Fibroblast of lung (primary cell): ENCODE measurements around the gene GRID1. TPM values are rescaled to one million over a fixed set of nuclear protein-coding genes. Genes with fewer than 3 reads are reported as not detected.

Source experiments
- DNase-seq, 2 donors: peaks; one replicate each; pipeline versions ENCODE4 v3.0.0 to v3.0.0-alpha.2; 2010; ENCODE audit warnings: low read depth in 2 of 2
- H2AFZ ChIP-seq: 2 replicates; pipeline ENCODE4 v1.5.1; 2012; ENCODE audit warnings: low read length, control low read depth, inconsistent platforms
- H3K27ac ChIP-seq: 2 replicates; pipeline ENCODE4 v1.5.1; 2011; ENCODE audit warnings: low read length, control low read depth; ENCODE audit not compliant: insufficient read depth
- H3K27me3 ChIP-seq: 2 replicates; pipeline ENCODE4 v1.5.1; 2011; ENCODE audit warnings: mild to moderate bottlenecking, low read length; ENCODE audit not compliant: control insufficient read depth, insufficient read depth
- H3K36me3 ChIP-seq: 2 replicates; pipeline ENCODE4 v1.5.1; 2011; ENCODE audit warnings: low read length; ENCODE audit not compliant: control insufficient read depth, insufficient read depth
- H3K4me1 ChIP-seq: 2 replicates; pipeline ENCODE4 v1.5.1; 2011; ENCODE audit warnings: low read length; ENCODE audit not compliant: control insufficient read depth, insufficient read depth; ENCODE audit errors: extremely low read depth
- H3K4me2 ChIP-seq: 2 replicates; pipeline ENCODE4 v1.5.1; 2011; ENCODE audit warnings: low read length, control low read depth; ENCODE audit not compliant: insufficient read depth; ENCODE audit errors: extremely low read depth
- H3K4me3 ChIP-seq, 4 experiments: fragments of 200-600 bp in 1 of 4; sonication (generic) in 1 of 4; replicated peaks in 1 of 4; 2 replicates each; pipeline ENCODE4 v1.5.1; 2011 to 2016; ENCODE audit warnings: low read length in 4 of 4, low read depth in 3 of 4, mild to moderate bottlenecking in 3 of 4, control low read depth in 2 of 4, inconsistent platforms in 1 of 4, mixed read lengths in 1 of 4; ENCODE audit not compliant: insufficient read depth in 1 of 4; ENCODE audit errors: control extremely low read depth in 1 of 4
- H3K79me2 ChIP-seq: 2 replicates; pipeline ENCODE4 v1.5.1; 2012; ENCODE audit warnings: mild to moderate bottlenecking, low read length, inconsistent platforms; ENCODE audit not compliant: control insufficient read depth, insufficient read depth
- H3K9ac ChIP-seq: 2 replicates; pipeline ENCODE4 v1.5.1; 2011; ENCODE audit warnings: mild to moderate bottlenecking, low read length, control low read depth; ENCODE audit not compliant: insufficient read depth
- H3K9me3 ChIP-seq: 2 replicates; pipeline ENCODE4 v1.5.1; 2012; ENCODE audit warnings: low read depth, low read length; ENCODE audit not compliant: control insufficient read depth, insufficient read depth
- H4K20me1 ChIP-seq: 2 replicates; pipeline ENCODE4 v1.5.1; 2011; ENCODE audit warnings: low read length; ENCODE audit not compliant: control insufficient read depth, insufficient read depth; ENCODE audit errors: extremely low read depth
- EZH2 ChIP-seq: IDR thresholded peaks from 2 replicates; pipeline ENCODE4 v1.5.1; 2012; ENCODE audit warnings: low read length, control low read depth, mild to moderate bottlenecking; ENCODE audit errors: missing control alignments
- polyA plus RNA-seq, 2 donors: library from polyadenylated mRNA; depleted of rRNA in 1 of 2; stranded (reverse) in 1 of 2; unstranded in 1 of 2; fragments of >200 nt; gene quantifications; 2 replicates each; pipeline ENCODE4 v1.2.1, GENCODE V29; 2011 to 2012; ENCODE audit warnings: missing spikeins in 1 of 2
- total RNA-seq: library from RNA; depleted of rRNA; stranded (reverse); fragments of >200 nt; gene quantifications from 2 replicates; pipeline ENCODE4 v1.2.1, GENCODE V29; 2014
- TF ChIP-seq, protein P1 (sequence below), 2 donors: IDR thresholded peaks in 1 of 2; conservative IDR thresholded peaks in 1 of 2; 1 replicate in 1 of 2; 2 replicates in 1 of 2; pipeline ENCODE4 v1.5.1; 2011 to 2012; ENCODE audit warnings: low read length in 2 of 2, control low read depth in 1 of 2, inconsistent platforms in 1 of 2, low read depth in 1 of 2, mild to moderate bottlenecking in 1 of 2

The GRID1 gene
- total and polyA plus RNA-seq, 2 donors (not counting 1 experiment from before 2014, with no cell fraction given) = 0.03 to 0.33 TPM

GRCh38 chr10:86229811-86230556 is 136.6 kb downstream of the GRID1 start:
- Histone ChIP-seq H3K9me3 (no peaks in the 10 kb centered on the region), H3K27me3 (no peaks in the 10 kb centered on the region), H3K9ac (no peak overlapping the region), H3K4me1 (no peaks in the 10 kb centered on the region), H2AFZ (no peak overlapping the region), H3K79me2 (no peaks in the 10 kb centered on the region), H4K20me1 (no peaks in the 10 kb centered on the region), H3K36me3 (no peaks in the 10 kb centered on the region), H3K4me3 (no peak overlapping the region), H3K27ac (no peak overlapping the region), H3K4me2 (no peak overlapping the region)
- TF ChIP-seq, protein P1, sequence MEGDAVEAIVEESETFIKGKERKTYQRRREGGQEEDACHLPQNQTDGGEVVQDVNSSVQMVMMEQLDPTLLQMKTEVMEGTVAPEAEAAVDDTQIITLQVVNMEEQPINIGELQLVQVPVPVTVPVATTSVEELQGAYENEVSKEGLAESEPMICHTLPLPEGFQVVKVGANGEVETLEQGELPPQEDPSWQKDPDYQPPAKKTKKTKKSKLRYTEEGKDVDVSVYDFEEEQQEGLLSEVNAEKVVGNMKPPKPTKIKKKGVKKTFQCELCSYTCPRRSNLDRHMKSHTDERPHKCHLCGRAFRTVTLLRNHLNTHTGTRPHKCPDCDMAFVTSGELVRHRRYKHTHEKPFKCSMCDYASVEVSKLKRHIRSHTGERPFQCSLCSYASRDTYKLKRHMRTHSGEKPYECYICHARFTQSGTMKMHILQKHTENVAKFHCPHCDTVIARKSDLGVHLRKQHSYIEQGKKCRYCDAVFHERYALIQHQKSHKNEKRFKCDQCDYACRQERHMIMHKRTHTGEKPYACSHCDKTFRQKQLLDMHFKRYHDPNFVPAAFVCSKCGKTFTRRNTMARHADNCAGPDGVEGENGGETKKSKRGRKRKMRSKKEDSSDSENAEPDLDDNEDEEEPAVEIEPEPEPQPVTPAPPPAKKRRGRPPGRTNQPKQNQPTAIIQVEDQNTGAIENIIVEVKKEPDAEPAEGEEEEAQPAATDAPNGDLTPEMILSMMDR (conservative IDR thresholded peaks at IDR 0.05 in 1 of 2, IDR thresholded peaks at IDR 0.05 in 1 of 2; ENCODE audit: low read depth in 1 of 2, low read length in 2 of 2) = no peak
- TF ChIP-seq EZH2 = no peak
- no peak for DNase-seq

DNA sequence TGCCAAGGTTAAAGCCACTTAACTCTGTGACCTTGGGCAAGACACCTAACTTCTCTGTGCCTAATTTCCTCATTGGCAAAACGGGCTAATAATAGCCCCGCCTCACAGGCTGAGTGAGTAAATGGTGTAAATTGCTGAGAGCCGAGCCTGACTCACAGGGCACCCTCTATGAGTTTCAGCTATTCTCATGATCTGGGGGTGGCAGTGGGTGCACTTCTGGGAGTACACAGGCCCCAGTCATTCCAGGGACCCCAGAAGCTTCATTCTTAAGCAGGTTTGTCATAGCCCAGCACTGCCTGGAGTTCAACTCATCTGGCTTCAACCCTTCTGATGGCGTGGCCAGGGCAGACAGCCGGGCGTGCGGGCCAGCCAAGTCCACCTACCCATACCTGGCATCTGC is 137.2 kb downstream of the GRID1 start:
- no peaks in the 10 kb centered on the region for H3K27me3 ChIP-seq
- H4K20me1 ChIP-seq = no peaks in the 10 kb centered on the region
- no peak overlapping the region for H3K4me3 ChIP-seq
- no peaks in the 10 kb centered on the region for H3K79me2 ChIP-seq
- no peak overlapping the region for H3K27ac ChIP-seq
- no peak for TF ChIP-seq EZH2
- TF ChIP-seq, protein P1 (conservative IDR thresholded peaks at IDR 0.05 in 1 of 2, IDR thresholded peaks at IDR 0.05 in 1 of 2; ENCODE audit: low read depth in 1 of 2, low read length in 2 of 2) = no peak
- no peak overlapping the region for H3K4me2 ChIP-seq
- H3K4me1 ChIP-seq = no peaks in the 10 kb centered on the region
- DNase-seq = peak in 1 of 2 donors; percentile 55
- H3K36me3 ChIP-seq = no peaks in the 10 kb centered on the region
- no peaks in the 10 kb centered on the region for H3K9me3 ChIP-seq
- H2AFZ ChIP-seq = no peak overlapping the region
- H3K9ac ChIP-seq = no peak overlapping the region

GRCh38 chr10:86227501-86228258 is 138.9 kb downstream of the GRID1 start:
- no peak overlapping the region for H3K9ac ChIP-seq
- no peaks in the 10 kb centered on the region for H3K27me3 ChIP-seq
- no peak overlapping the region for H3K4me2 ChIP-seq
- H3K79me2 ChIP-seq = no peaks in the 10 kb centered on the region
- no peaks in the 10 kb centered on the region for H3K36me3 ChIP-seq
- H3K4me3 ChIP-seq = no peak overlapping the region
- TF ChIP-seq, protein P1 (conservative IDR thresholded peaks at IDR 0.05 in 1 of 2, IDR thresholded peaks at IDR 0.05 in 1 of 2; ENCODE audit: low read depth in 1 of 2, low read length in 2 of 2) = no peak
- no peak for TF ChIP-seq EZH2
- DNase-seq = no peak
- H3K27ac ChIP-seq = no peak overlapping the region
- H3K9me3 ChIP-seq = no peaks in the 10 kb centered on the region
- H3K4me1 ChIP-seq = no peaks in the 10 kb centered on the region
- H4K20me1 ChIP-seq = no peaks in the 10 kb centered on the region
- no peak overlapping the region for H2AFZ ChIP-seq
